Left lung (tissue), 10 donors: ENCODE results near the gene ALDH4A1. TPM values are rescaled to one million over a fixed set of nuclear protein-coding genes. Genes with fewer than 3 reads are reported as not detected.

ENCODE experiments used
- ATAC-seq: fragments of 200-7000 bp; cut with Tn5 transposase; one replicate; pipeline ENCODE4 v1.9.1; 2020; ENCODE audit warnings: moderate library complexity
- DNase-seq, 4 donors: peaks; one replicate each; pipeline ENCODE4 v3.0.0-alpha.2; 2013 to 2020
- H3K27ac ChIP-seq, 2 donors: fragments of 200-600 bp; sonication (generic) in 1 of 2; one replicate each; pipeline versions ENCODE4 v1.5.0 to v1.8.0; 2020 to 2021
- H3K27me3 ChIP-seq, 2 donors: fragments of 200-600 bp; sonication (generic) in 1 of 2; one replicate each; pipeline versions ENCODE4 v1.5.0 to v1.8.0; 2020 to 2021
- H3K36me3 ChIP-seq, 2 donors: fragments of 200-600 bp; sonication (generic) in 1 of 2; one replicate each; pipeline versions ENCODE4 v1.5.0 to v1.8.0; 2020 to 2021
- H3K4me1 ChIP-seq, 2 donors: fragments of 200-600 bp; one replicate each; pipeline ENCODE4 v1.8.0; 2021
- H3K4me3 ChIP-seq, 2 donors: fragments of 200-600 bp; sonication (generic) in 1 of 2; one replicate each; pipeline versions ENCODE4 v1.5.0 to v1.8.0; 2020 to 2021; ENCODE audit warnings: mild to moderate bottlenecking in 1 of 2
- H3K9me3 ChIP-seq, 2 donors: fragments of 200-600 bp; sonication (generic) in 1 of 2; one replicate each; pipeline versions ENCODE4 v1.5.0 to v1.8.0; 2020 to 2021
- CTCF ChIP-seq, 2 donors: fragments of 200-600 bp; sonication (generic) in 1 of 2; IDR thresholded peaks; one replicate each; pipeline versions ENCODE4 v1.5.0 to v1.8.0; 2021; ENCODE audit warnings: antibody characterized with exemption in 2 of 2
- intact Hi-C, 2 donors: fragments of 100-400 bp; cut with DNase I; formaldehyde crosslinking; loops; one replicate each; pipeline versions ENCODE4 v1.11.2 to v1.14.2; 2022
- polyA plus RNA-seq, 6 donors: library from polyadenylated mRNA; unstranded; fragments of 120-200 nt; gene quantifications; one replicate each; pipeline ENCODE4 v1.2.1, GENCODE V29; 2013; ENCODE audit not compliant: insufficient read length in 6 of 6
- total RNA-seq, 2 donors: library from RNA; stranded (reverse); fragmentation: NEBNext Ultra II Directional; extraction: Animal tissue kit (Norgen Biotek cat#: 25700); gene quantifications; one replicate each; pipeline ENCODE4 v1.2.1, GENCODE V29; 2021
- donor health status: DM: no; HTN: yes; CAD: no.
- donor health status: DM: no; HTN: no; CAD: no.

ALDH4A1 gene
- total and polyA plus RNA-seq, 8 donors = 11.3 to 21.1 (median 19.4) TPM

- no peak for DNase-seq
- no peak overlapping the region for H3K27ac ChIP-seq
- no peak for ATAC-seq
- no peak for TF ChIP-seq CTCF (IDR thresholded peaks at IDR 0.05)
- H3K4me1 ChIP-seq = no peaks in the 10 kb centered on the region
- no peak overlapping the region for H3K4me3 ChIP-seq
- peaks cover 0 to 40% of the 10 kb centered on the region in 2 donors for H3K36me3 ChIP-seq
- H3K27me3 ChIP-seq = no peaks in the 10 kb centered on the region
- no peaks in the 10 kb centered on the region for H3K9me3 ChIP-seq
- intact Hi-C loops = no loop called here
Observed at GRCh38 chr1:18877282-18877681, 25.1 kb downstream of the ALDH4A1 start.

DNA sequence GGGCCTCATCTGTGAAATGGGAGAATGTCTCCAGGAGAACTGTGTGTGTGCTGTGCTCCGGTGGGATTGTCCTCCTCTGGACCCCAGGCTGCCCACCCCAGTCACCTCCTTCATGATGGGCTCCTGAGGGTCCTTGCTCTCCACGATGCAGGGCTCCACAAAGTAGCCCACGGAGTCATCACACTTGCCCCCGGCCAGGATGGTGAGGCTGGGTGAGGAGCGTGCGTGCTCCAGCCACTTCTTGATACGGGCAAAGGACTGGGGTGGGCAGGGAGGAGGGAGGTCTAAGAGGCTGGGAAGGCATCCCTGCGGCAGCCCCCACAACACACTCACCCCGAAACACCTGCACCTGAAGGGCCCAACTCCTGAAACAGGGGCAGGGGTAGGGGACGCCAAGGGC is 26.1 kb downstream of the ALDH4A1 start:
- Histone ChIP-seq H3K9me3 (no peaks in the 10 kb centered on the region), H3K4me3 (no peak overlapping the region), H3K27ac (no peak overlapping the region), H3K4me1 (no peaks in the 10 kb centered on the region), H3K27me3 (no peaks in the 10 kb centered on the region), H3K36me3 (peaks cover 0 to 35% of the 10 kb centered on the region in 2 donors)
- DNase-seq = no peak
- intact Hi-C loops = no loop called here
- no peak for ATAC-seq
- TF ChIP-seq CTCF (IDR thresholded peaks at IDR 0.05) = no peak

DNA sequence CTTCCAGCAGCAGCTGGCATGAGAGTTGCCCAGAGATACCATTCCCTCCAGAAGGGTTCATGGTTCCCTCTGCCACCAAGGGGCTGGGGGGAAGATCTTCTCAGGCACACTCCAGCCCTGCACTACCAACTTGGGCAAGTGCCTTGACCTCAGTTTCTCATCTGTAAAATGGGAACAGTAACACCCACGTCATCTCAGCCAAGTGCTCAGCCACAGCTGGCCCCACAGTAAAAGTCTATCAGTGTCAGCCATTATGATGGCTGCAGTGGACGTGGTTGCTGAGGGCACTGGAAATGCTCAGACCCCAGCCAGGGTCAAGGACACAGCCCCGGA is 26.6 kb downstream of the ALDH4A1 start:
- H3K4me1 ChIP-seq = no peaks in the 10 kb centered on the region
- peaks cover 0 to 33% of the 10 kb centered on the region in 2 donors for H3K36me3 ChIP-seq
- intact Hi-C loops = no loop called here
- ATAC-seq (no peak), DNase-seq (no peak)
- no peaks in the 10 kb centered on the region for H3K9me3 ChIP-seq
- no peaks in the 10 kb centered on the region for H3K27me3 ChIP-seq
- no peak overlapping the region for H3K27ac ChIP-seq
- no peak for TF ChIP-seq CTCF (IDR thresholded peaks at IDR 0.05)
- H3K4me3 ChIP-seq = no peak overlapping the region

- H3K4me1 ChIP-seq = no peaks in the 10 kb centered on the region
- no peaks in the 10 kb centered on the region for H3K9me3 ChIP-seq
- ATAC-seq (peak; percentile 92), DNase-seq (peak; percentile 67 to 88 (median 80))
- H3K27ac ChIP-seq = no peak overlapping the region
- H3K27me3 ChIP-seq = no peaks in the 10 kb centered on the region
- intact Hi-C loops = no loop called here
- peaks cover 0 to 33% of the 10 kb centered on the region in 2 donors for H3K36me3 ChIP-seq
- peak; percentile 64 to 85 for TF ChIP-seq CTCF (IDR thresholded peaks at IDR 0.05)
- no peak overlapping the region for H3K4me3 ChIP-seq
Observed at GRCh38 chr1:18875107-18875795, 27.1 kb downstream of the ALDH4A1 start.

GRCh38 chr1:18874600-18874999 is 27.8 kb downstream of the ALDH4A1 start:
- no peaks in the 10 kb centered on the region for H3K9me3 ChIP-seq
- peaks cover 0 to 33% of the 10 kb centered on the region in 2 donors for H3K36me3 ChIP-seq
- H3K4me1 ChIP-seq = peaks cover 0 to 2% of the 10 kb centered on the region in 2 donors
- H3K27me3 ChIP-seq = no peaks in the 10 kb centered on the region
- TF ChIP-seq CTCF (IDR thresholded peaks at IDR 0.05) = no peak
- no peak overlapping the region for H3K4me3 ChIP-seq
- no peak overlapping the region for H3K27ac ChIP-seq
- intact Hi-C loops = no loop called here
- DNase-seq (no peak), ATAC-seq (no peak)
